ENCODE data around the gene RAP2A.

RAP2A gene

GRCh38 chr13:97499181-97499580, 65.2 kb downstream of the RAP2A start:
- FAIRE-seq = no peak

GRCh38 chr13:97502181-97502580, 68.2 kb downstream of the RAP2A start:
- no peak for FAIRE-seq

GRCh38 chr13:97502706-97503105, 68.7 kb downstream of the RAP2A start:
- no peak for FAIRE-seq

- no peak for FAIRE-seq
These were observed 71.0 kb downstream of the RAP2A start for GRCh38 chr13:97505017-97505416.

GRCh38 chr13:97506511-97506910, 72.5 kb downstream of the RAP2A start:
- no peak for FAIRE-seq

GRCh38 chr13:97512732-97513131, 78.8 kb downstream of the RAP2A start:
- FAIRE-seq = no peak

GRCh38 chr13:97515643-97516042, 81.7 kb downstream of the RAP2A start:
- FAIRE-seq = no peak

GRCh38 chr13:97517967-97518366, 84.0 kb downstream of the RAP2A start:
- no peak for FAIRE-seq
